K562 (cell line): ENCODE measurements around the gene HSD17B1. TPM values are rescaled to one million over a fixed set of nuclear protein-coding genes. Genes with fewer than 3 reads are reported as not detected.
A peak's percentile ranks its signal among the peaks of the same experiment; 100 is the strongest.

ENCODE experiments used
- CHD2 ChIP-seq: IDR thresholded peaks from 2 replicates; pipeline ENCODE4 v1.6.1; 2011; ENCODE audit warnings: low read depth, low read length
- CREBBP ChIP-seq: IDR thresholded peaks from one replicate; pipeline ENCODE4 v1.6.1; 2012; ENCODE audit warnings: low read depth, mild to moderate bottlenecking, control low read depth, inconsistent platforms, low read length
- ETV5 ChIP-seq: sonication (generic); formaldehyde crosslinking; IDR thresholded peaks from 2 replicates; pipeline ENCODE4 v1.4.0; 2020; ENCODE audit warnings: low read depth, mild to moderate bottlenecking, missing genetic modification reagents
- GATAD2B ChIP-seq: fragments of 450-650 bp; IDR thresholded peaks from 2 replicates; pipeline ENCODE4 v1.6.1; 2017; ENCODE audit warnings: mild to moderate bottlenecking, borderline replicate concordance
- LARP7 ChIP-seq: fragments of 450-650 bp; IDR thresholded peaks from 2 replicates; pipeline ENCODE4 v1.6.1; 2016
- NFE2 ChIP-seq: IDR thresholded peaks from 2 replicates; pipeline ENCODE4 v1.6.1; 2014; ENCODE audit warnings: antibody characterized with exemption, low read depth
- NR2F6 ChIP-seq: fragments of 450-650 bp; formaldehyde crosslinking; IDR thresholded peaks from 2 replicates; pipeline ENCODE4 v1.4.0; 2020; ENCODE audit warnings: mild to moderate bottlenecking
- SIRT6 ChIP-seq: IDR thresholded peaks from one replicate; pipeline ENCODE4 v1.6.1; 2012; ENCODE audit warnings: low read depth, mild to moderate bottlenecking, control low read depth, inconsistent platforms, low read length, moderate library complexity
- SREBF2 ChIP-seq: sonication (generic); formaldehyde crosslinking; IDR thresholded peaks from 2 replicates; pipeline ENCODE4 v1.4.0; 2020; ENCODE audit warnings: mild to moderate bottlenecking, missing genetic modification reagents
- TCF7L2 ChIP-seq: fragments of 150-350 bp; IDR thresholded peaks from 2 replicates; pipeline ENCODE4 v1.6.1; 2016; ENCODE audit warnings: low read depth, mild to moderate bottlenecking, low read length, moderate library complexity
- TRIM28 ChIP-seq: fragments of 450-650 bp; IDR thresholded peaks from 2 replicates; pipeline ENCODE4 v1.6.1; 2017
- XRCC3 ChIP-seq: fragments of 450-650 bp; IDR thresholded peaks from 2 replicates; pipeline ENCODE4 v1.6.1; 2017; ENCODE audit warnings: mild to moderate bottlenecking, moderate library complexity
- YBX1 ChIP-seq: fragments of 450-650 bp; IDR thresholded peaks from 2 replicates; pipeline ENCODE4 v1.7.1; 2016; ENCODE audit warnings: mild to moderate bottlenecking
- YY1 ChIP-seq, 3 experiments: IDR thresholded peaks; 2 replicates each; pipeline ENCODE4 v1.6.1; 2011; ENCODE audit warnings: low read length in 2 of 3, mild to moderate bottlenecking in 2 of 3, moderate library complexity in 2 of 3, borderline replicate concordance in 1 of 3, control low read depth in 1 of 3, low read depth in 1 of 3; ENCODE audit not compliant: insufficient read depth in 3 of 3, insufficient replicate concordance in 2 of 3, control insufficient read depth in 1 of 3, insufficient read length in 1 of 3; ENCODE audit errors: extremely low read depth in 1 of 3
- ZBTB8A ChIP-seq: fragments of 450-650 bp; IDR thresholded peaks from 2 replicates; pipeline ENCODE4 v1.6.1; 2018; ENCODE audit warnings: mild to moderate bottlenecking, moderate library complexity; ENCODE audit not compliant: partially characterized antibody
- ZC3H11A ChIP-seq: IDR thresholded peaks from 2 replicates; pipeline ENCODE4 v1.6.1; 2012; ENCODE audit warnings: low read depth, low read length, improper control_type of control experiment
- ZNF277 ChIP-seq: fragments of 250-450 bp; sonication (Bioruptor Pico); IDR thresholded peaks from 2 replicates; pipeline ENCODE4 v1.8.0; 2022; ENCODE audit warnings: inconsistent platforms, mild to moderate bottlenecking, moderate library complexity, borderline replicate concordance
- ZNF785 ChIP-seq: fragments of 250-450 bp; sonication (Bioruptor Pico); IDR thresholded peaks from 2 replicates; pipeline ENCODE4 v1.4.0; 2020; ENCODE audit warnings: mild to moderate bottlenecking
- polyA plus RNA-seq, 8 experiments: library from polyadenylated mRNA; depleted of rRNA in 4 of 8; stranded (reverse) in 5 of 8; unstranded in 3 of 8; fragments of >200 nt; fragmentation: Nextera tagmentation in 2 of 8; fragmentation: Illumina TruSeq in 1 of 8; extraction: Ambion mirVana in 2 of 8; extraction: Trizol in 1 of 8; gene quantifications; 2 replicates each; pipeline versions ENCODE4 v1.2.1 to v1.2.3, GENCODE V29; 2011 to 2014; ENCODE audit warnings: inconsistent platforms in 1 of 8, missing spikeins in 1 of 8
- total RNA-seq, 7 experiments: library from RNA; depleted of rRNA in 6 of 7; stranded (reverse); fragments of >200 nt in 6 of 7; fragmentation: Illumina TruSeq in 2 of 7; extraction: Trizol in 2 of 7; gene quantifications; 2 replicates each; pipeline versions ENCODE4 v1.2.1 to v1.2.3, GENCODE V29; 2011 to 2021; ENCODE audit warnings: low replicate concordance in 1 of 7
- TF ChIP-seq, protein P1 (sequence below), 2 experiments: fragments of 450-650 bp in 1 of 2; sonication (generic) in 1 of 2; formaldehyde crosslinking in 1 of 2; IDR thresholded peaks; 2 replicates each; pipeline versions ENCODE4 v1.7.1 to v1.9.0; 2016 to 2022; ENCODE audit warnings: inconsistent platforms in 1 of 2, mild to moderate bottlenecking in 1 of 2, missing genetic modification reagents in 1 of 2

Gene HSD17B1
- total and polyA plus RNA-seq, 9 of the 15 experiments (the other 6 are each of a cell fraction or from before 2014, with no cell fraction given) = 0.55 to 21.1 (median 3.6) TPM

- no peak for TF ChIP-seq TCF7L2
- no peak for TF ChIP-seq XRCC3
- TF ChIP-seq GATAD2B = peak; percentile 84; the same call in 1 of the 2 replicates
- no peak for TF ChIP-seq CREBBP
- TF ChIP-seq CHD2 = no peak
- no peak for TF ChIP-seq SREBF2 (CRISPR knock-in tag)
- no peak for TF ChIP-seq YBX1
- TF ChIP-seq, protein P1, sequence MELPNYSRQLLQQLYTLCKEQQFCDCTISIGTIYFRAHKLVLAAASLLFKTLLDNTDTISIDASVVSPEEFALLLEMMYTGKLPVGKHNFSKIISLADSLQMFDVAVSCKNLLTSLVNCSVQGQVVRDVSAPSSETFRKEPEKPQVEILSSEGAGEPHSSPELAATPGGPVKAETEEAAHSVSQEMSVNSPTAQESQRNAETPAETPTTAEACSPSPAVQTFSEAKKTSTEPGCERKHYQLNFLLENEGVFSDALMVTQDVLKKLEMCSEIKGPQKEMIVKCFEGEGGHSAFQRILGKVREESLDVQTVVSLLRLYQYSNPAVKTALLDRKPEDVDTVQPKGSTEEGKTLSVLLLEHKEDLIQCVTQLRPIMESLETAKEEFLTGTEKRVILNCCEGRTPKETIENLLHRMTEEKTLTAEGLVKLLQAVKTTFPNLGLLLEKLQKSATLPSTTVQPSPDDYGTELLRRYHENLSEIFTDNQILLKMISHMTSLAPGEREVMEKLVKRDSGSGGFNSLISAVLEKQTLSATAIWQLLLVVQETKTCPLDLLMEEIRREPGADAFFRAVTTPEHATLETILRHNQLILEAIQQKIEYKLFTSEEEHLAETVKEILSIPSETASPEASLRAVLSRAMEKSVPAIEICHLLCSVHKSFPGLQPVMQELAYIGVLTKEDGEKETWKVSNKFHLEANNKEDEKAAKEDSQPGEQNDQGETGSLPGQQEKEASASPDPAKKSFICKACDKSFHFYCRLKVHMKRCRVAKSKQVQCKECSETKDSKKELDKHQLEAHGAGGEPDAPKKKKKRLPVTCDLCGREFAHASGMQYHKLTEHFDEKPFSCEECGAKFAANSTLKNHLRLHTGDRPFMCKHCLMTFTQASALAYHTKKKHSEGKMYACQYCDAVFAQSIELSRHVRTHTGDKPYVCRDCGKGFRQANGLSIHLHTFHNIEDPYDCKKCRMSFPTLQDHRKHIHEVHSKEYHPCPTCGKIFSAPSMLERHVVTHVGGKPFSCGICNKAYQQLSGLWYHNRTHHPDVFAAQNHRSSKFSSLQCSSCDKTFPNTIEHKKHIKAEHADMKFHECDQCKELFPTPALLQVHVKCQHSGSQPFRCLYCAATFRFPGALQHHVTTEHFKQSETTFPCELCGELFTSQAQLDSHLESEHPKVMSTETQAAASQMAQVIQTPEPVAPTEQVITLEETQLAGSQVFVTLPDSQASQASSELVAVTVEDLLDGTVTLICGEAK (IDR thresholded peaks at IDR 0.05) = peak; percentile 71; the same call in 1 of the 2 replicates
- TF ChIP-seq, protein P1 (CRISPR knock-in tag; IDR thresholded peaks at IDR 0.05) = no peak
- no peak for TF ChIP-seq NFE2
- no peak for TF ChIP-seq ETV5 (CRISPR knock-in tag)
- TF ChIP-seq ZNF785 (CRISPR knock-in tag) = no peak
- no peak for TF ChIP-seq TRIM28
- TF ChIP-seq YY1 (IDR thresholded peaks at IDR 0.05; ENCODE audit: borderline replicate concordance in 1 of 3, control insufficient read depth in 1 of 3, extremely low read depth in 1 of 3, insufficient read depth in 3 of 3, insufficient read length in 1 of 3, insufficient replicate concordance in 2 of 3, low read depth in 1 of 3, low read length in 2 of 3) = peak in 2 of 3 experiments; percentile 8 to 25
- TF ChIP-seq ZBTB8A = no peak
- no peak for TF ChIP-seq ZC3H11A
- no peak for TF ChIP-seq NR2F6 (CRISPR knock-in tag)
- TF ChIP-seq ZNF277 (CRISPR knock-in tag) = no peak
- no peak for TF ChIP-seq LARP7
- TF ChIP-seq SIRT6 = no peak
Measured at GRCh38 chr17:42536372-42537155, 16.2 kb upstream of the HSD17B1 start (continued).
